ENCODE results near the gene UBE2G1. TPM values are rescaled to one million over a fixed set of nuclear protein-coding genes. Genes with fewer than 3 reads are reported as not detected.
A peak's percentile ranks its signal among the peaks of the same experiment; 100 is the strongest.

UBE2G1 gene
- total RNA-seq, 3 donors from 2014 or later (not counting 1 experiment from before 2014, with no cell fraction given) = 58.2 to 76.4 (median 64.7) TPM

DNA sequence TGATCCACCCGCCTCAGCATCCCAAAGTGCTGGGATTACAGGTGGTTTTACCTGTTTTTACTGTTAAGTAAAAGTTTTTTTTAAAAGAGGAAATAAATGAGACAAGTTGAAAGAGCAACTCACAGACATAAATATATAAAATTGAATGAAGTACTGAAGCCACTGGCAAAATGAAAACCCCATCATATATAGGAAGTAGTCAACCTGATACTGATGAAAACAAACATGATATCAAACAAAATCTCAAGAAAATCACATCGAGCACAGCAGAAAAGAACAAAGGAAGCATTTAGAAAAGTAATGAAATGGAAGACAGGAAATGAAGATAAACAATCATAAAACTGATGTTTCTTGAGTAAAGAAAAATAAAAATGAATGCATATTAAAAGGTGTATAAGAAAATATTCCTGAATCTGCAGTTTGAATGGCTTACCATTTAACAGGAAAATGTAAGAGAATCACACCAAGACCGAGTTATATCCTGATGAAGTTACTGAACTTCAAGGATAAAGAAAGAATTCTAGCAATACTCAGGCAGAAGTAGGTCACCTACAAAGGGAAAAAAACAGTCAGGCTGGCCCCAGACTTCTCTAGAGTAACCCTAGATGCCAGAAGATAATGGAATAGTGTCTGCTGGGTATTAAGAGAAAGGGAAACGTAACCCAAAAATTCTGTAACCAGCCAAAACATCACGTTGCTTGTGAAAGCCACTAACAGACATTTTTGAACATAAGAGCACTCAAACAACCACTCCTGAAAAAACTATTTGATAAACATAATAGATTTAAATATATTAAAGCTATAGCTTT is 31.5 kb downstream of the UBE2G1 start:
- intact Hi-C loops (cut with micrococcal nuclease) = no loop called here
- ATAC-seq = peak in 1 of 3 donors; percentile 28
- TF ChIP-seq, protein P1, sequence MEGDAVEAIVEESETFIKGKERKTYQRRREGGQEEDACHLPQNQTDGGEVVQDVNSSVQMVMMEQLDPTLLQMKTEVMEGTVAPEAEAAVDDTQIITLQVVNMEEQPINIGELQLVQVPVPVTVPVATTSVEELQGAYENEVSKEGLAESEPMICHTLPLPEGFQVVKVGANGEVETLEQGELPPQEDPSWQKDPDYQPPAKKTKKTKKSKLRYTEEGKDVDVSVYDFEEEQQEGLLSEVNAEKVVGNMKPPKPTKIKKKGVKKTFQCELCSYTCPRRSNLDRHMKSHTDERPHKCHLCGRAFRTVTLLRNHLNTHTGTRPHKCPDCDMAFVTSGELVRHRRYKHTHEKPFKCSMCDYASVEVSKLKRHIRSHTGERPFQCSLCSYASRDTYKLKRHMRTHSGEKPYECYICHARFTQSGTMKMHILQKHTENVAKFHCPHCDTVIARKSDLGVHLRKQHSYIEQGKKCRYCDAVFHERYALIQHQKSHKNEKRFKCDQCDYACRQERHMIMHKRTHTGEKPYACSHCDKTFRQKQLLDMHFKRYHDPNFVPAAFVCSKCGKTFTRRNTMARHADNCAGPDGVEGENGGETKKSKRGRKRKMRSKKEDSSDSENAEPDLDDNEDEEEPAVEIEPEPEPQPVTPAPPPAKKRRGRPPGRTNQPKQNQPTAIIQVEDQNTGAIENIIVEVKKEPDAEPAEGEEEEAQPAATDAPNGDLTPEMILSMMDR (IDR thresholded peaks at IDR 0.05) = no peak

DNA sequence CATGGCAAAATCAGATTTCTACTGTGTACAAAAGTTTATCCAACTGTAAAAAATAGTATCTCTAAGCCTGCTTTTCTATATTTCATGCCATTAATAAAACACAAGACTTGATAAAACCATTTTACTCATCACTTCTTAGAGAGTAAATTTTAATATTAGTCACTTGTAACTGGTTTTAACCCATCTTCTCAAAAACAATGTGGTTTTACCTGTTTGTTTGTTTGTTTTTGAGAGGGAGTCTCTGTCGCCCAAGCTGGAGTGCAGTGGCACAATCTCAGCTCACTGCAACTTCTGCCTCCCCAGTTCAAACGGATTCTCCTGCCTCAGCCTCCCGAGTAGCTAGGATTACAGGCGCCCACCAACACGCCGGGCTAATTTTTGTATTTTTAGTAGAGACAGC is 32.1 kb downstream of the UBE2G1 start:
- Mint-ChIP-seq H3K9me3 (no peaks in the 10 kb centered on the region), H3K27me3 (ENCODE audit: low read depth in 2 of 2) (no peaks in the 10 kb centered on the region), H3K4me3 (no peak overlapping the region), H3K36me3 (no peaks in the 10 kb centered on the region), H3K27ac (peak overlapping the region; percentile 59 to 68), H3K4me1 (peaks cover 43 to 50% of the 10 kb centered on the region in 2 donors)
- intact Hi-C loops (cut with micrococcal nuclease) = no loop called here
- ATAC-seq (no peak), DNase-seq (no peak)
- no peak overlapping the region for H3K4me3 ChIP-seq (ENCODE audit: low read length)
- no peak overlapping the region for H3K27ac ChIP-seq (ENCODE audit: low read length)
- 97% methylated on average over 6 of the region's 6 CpGs for WGBS (ENCODE audit: insufficient coverage)
- no peaks in the 10 kb centered on the region for H3K27me3 ChIP-seq (ENCODE audit: control insufficient read depth, insufficient read depth, low read length)
- H3K4me1 ChIP-seq (ENCODE audit: control insufficient read depth, insufficient read depth, low read length) = peaks cover 18% of the 10 kb centered on the region
- no peaks in the 10 kb centered on the region for H3K9me3 ChIP-seq (ENCODE audit: control insufficient read depth, insufficient read depth, low read length)
- TF ChIP-seq, protein P1 (IDR thresholded peaks at IDR 0.05) = no peak
- H3K36me3 ChIP-seq (ENCODE audit: control insufficient read depth, insufficient read depth, low read length) = no peaks in the 10 kb centered on the region

More for the DNA sequence above, 31.5 kb downstream of the UBE2G1 start:
- peak in 1 of 2 donors; percentile 39 for DNase-seq
- no peaks in the 10 kb centered on the region for H3K36me3 ChIP-seq (ENCODE audit: control insufficient read depth, insufficient read depth, low read length)
- no peak overlapping the region for H3K27ac ChIP-seq (ENCODE audit: low read length)
- H3K9me3 Mint-ChIP-seq = no peaks in the 10 kb centered on the region
- H3K27me3 Mint-ChIP-seq (ENCODE audit: low read depth in 2 of 2) = no peaks in the 10 kb centered on the region
- H3K36me3 Mint-ChIP-seq = no peaks in the 10 kb centered on the region
- peaks cover 18% of the 10 kb centered on the region for H3K4me1 ChIP-seq (ENCODE audit: control insufficient read depth, insufficient read depth, low read length)
- H3K4me3 ChIP-seq (ENCODE audit: low read length) = no peak overlapping the region
- no peaks in the 10 kb centered on the region for H3K9me3 ChIP-seq (ENCODE audit: control insufficient read depth, insufficient read depth, low read length)
- peak overlapping the region; percentile 34 to 68 for H3K27ac Mint-ChIP-seq
- H3K4me3 Mint-ChIP-seq = peak overlapping the region; percentile 7
- H3K27me3 ChIP-seq (ENCODE audit: control insufficient read depth, insufficient read depth, low read length) = no peaks in the 10 kb centered on the region
- 57% methylated on average over 2 of the region's 5 CpGs for WGBS (ENCODE audit: insufficient coverage)
- H3K4me1 Mint-ChIP-seq = peaks cover 42 to 49% of the 10 kb centered on the region in 2 donors

DNA sequence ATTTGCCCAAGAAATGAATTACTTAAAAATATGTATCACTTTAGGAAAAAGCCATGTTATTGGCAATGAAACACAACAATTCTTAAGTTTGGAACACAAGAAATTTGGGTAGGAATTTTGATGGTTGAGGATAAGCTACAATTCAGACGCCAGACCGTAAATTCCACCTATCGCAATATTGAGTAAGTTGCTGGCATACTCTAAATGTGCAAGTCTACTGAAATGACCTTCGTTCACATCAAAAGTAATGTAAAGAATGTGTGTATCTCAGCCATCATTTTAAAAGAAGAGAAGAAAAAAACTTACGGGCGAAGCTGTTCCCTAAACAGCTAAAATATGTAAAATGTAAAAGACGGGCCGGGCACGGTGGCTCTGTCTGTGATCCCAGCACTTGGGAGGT is 33.4 kb downstream of the UBE2G1 start:
- no peak for DNase-seq
- Histone ChIP-seq H3K27me3 (ENCODE audit: control insufficient read depth, insufficient read depth, low read length) (no peaks in the 10 kb centered on the region), H3K36me3 (ENCODE audit: control insufficient read depth, insufficient read depth, low read length) (no peaks in the 10 kb centered on the region), H3K4me3 (ENCODE audit: low read length) (no peak overlapping the region), H3K4me1 (ENCODE audit: control insufficient read depth, insufficient read depth, low read length) (peaks cover 18% of the 10 kb centered on the region), H3K9me3 (ENCODE audit: control insufficient read depth, insufficient read depth, low read length) (no peaks in the 10 kb centered on the region), H3K27ac (ENCODE audit: low read length) (no peak overlapping the region)
- Mint-ChIP-seq H3K36me3 (no peaks in the 10 kb centered on the region), H3K4me3 (peak overlapping the region; percentile 55), H3K27me3 (ENCODE audit: low read depth in 2 of 2) (no peaks in the 10 kb centered on the region), H3K4me1 (peaks cover 48 to 54% of the 10 kb centered on the region in 2 donors), H3K9me3 (no peaks in the 10 kb centered on the region), H3K27ac (peak overlapping the region in 1 of 2 donors; percentile 23)
- TF ChIP-seq, protein P1 (IDR thresholded peaks at IDR 0.05) = no peak
- no peak for ATAC-seq
- intact Hi-C loops (cut with micrococcal nuclease) = no loop called here
- 96% methylated on average over 9 of the region's 9 CpGs for WGBS (ENCODE audit: insufficient coverage)

All from natural killer cell (primary cell).